ENCODE results near the gene ZNF200.

GRCh38 chr16:3173892-3174617, 60.9 kb downstream of the ZNF200 start:
- TF ChIP-seq BRF2 (CRISPR knock-in tag; IDR thresholded peaks at IDR 0.05) (no peak), MXI1 (IDR thresholded peaks at IDR 0.05; ENCODE audit: borderline replicate concordance, low read depth, low read length) (no peak), NR2F2 (IDR thresholded peaks at IDR 0.05; ENCODE audit: borderline replicate concordance, low read depth) (no peak), POLR2AphosphoS5 (IDR thresholded peaks at IDR 0.05; ENCODE audit: low read depth, low read length) (no peak), RXRA (CRISPR knock-in tag; IDR thresholded peaks at IDR 0.05) (no peak), AHR (CRISPR knock-in tag; IDR thresholded peaks at IDR 0.05) (no peak), IRF2 (CRISPR knock-in tag; IDR thresholded peaks at IDR 0.05) (0 out of 2 replicates have a peak, but pooled peaks have one; percentile 25), JUND (CRISPR knock-in tag; IDR thresholded peaks at IDR 0.05) (no peak; the same call in 1 of the 2 replicates), ZBTB38 (CRISPR knock-in tag; IDR thresholded peaks at IDR 0.05) (no peak), SETDB1 (CRISPR knock-in tag; IDR thresholded peaks at IDR 0.05; ENCODE audit: borderline replicate concordance) (no peak), KLF6 (CRISPR knock-in tag; IDR thresholded peaks at IDR 0.05) (no peak), SP1 (IDR thresholded peaks at IDR 0.05) (no peak), SP1 (CRISPR knock-in tag; IDR thresholded peaks at IDR 0.05) (no peak), REST (IDR thresholded peaks at IDR 0.05; ENCODE audit: borderline replicate concordance in 1 of 2, low read depth in 1 of 2, low read length in 2 of 2) (no peak)

Measured in HepG2 (cell line).